NCI-H2196 (cell line): ENCODE measurements around the gene PHLPP1.

Experiments used
- DNase-seq: peaks from one replicate; lab custom pipeline; 2025; ENCODE audit not compliant: unreplicated experiment; lab: John Stamatoyannopoulos, UW

Gene PHLPP1

GRCh38 chr18:62741118-62741566 is 25.8 kb downstream of the PHLPP1 start:
- DNase-seq, result no peak

DNA sequence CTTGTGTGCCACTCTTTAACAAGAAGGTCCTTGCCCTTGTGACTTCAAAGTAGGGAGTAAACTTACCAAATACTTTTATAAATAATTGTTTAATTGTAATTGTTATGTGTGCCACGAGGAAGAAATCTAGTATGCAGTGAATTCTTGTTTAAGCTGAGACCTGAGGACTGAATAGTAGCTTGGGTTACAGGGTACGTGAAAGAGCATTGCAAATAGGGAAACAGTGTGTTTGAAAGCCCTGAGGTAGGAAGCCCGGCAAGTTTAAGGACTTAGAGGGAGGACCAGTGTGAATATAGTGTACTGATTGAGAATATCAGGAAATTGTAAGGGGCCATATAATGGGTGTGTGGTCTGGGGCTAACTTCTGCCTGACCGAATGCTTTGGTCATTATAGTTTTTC is 26.2 kb downstream of the PHLPP1 start:
- no peak for DNase-seq

DNA sequence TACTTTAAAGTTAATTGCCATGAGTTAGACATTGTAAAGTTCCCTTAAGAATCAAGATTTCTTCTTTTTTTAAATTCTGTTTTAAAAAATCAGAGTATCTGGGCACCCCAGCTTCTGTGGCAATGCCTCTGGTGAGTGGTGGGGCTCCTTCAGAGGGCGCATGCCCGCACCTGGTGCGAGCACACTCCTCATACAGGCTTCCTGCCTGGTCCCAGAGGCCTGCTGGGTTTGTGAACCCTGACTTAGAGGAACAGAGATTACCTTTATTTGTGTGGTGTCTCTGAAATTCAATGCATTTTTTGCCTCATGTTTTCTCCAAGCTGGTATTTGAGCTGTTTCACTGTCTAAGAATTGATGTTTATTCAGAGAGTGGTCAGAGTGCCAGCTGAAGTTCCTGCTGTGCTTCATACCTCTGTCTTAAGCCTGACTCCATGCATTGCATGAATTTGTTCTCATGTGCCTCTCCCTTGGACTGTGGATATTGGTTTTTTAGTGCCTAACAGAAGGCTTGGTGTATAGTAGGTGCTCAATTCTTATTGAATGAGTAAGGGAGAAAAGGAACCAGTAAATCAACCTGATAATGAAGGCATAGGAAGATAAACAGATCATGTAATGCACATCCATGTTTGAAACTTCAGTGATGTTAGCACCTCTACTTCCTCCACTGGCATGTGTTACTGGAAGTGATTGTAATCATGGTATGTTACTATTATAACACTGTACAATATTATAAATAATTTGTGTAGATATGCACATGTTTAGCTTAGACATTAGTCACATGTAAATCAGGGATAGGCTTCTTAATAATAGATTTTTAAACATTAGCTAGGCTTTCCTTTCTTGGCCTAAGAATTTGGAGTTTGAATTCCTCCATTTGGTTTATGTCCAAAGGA is 29.0 kb downstream of the PHLPP1 start:
- no peak for DNase-seq

GRCh38 chr18:62745089-62745751 is 29.9 kb downstream of the PHLPP1 start:
- DNase-seq, result no peak

- DNase-seq, result no peak
These were observed 34.0 kb downstream of the PHLPP1 start for GRCh38 chr18:62749389-62749788.

DNA sequence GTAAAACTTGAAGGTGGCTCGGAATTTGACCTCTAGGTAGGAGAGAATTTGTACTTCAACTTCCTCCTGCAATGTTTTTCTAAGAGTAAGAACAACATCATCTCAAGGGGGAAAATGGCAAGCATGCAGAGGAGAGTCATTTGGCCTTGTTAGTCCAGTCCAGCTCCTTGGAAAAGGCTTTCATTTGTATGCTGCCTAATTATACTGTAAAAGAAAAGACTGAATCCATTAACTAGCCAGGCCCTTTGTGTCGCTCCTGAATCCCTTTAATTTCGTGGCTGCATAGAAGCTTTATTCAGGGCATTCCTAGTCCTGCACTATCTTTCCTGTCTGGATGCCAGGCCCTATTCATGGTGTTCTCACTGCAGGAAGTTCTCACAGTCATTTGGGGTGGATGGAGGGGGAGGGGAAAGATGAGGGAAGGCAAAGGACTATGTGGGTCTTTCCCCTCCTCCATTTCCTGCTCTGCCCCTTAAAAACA is 36.0 kb downstream of the PHLPP1 start:
- no peak for DNase-seq

DNA sequence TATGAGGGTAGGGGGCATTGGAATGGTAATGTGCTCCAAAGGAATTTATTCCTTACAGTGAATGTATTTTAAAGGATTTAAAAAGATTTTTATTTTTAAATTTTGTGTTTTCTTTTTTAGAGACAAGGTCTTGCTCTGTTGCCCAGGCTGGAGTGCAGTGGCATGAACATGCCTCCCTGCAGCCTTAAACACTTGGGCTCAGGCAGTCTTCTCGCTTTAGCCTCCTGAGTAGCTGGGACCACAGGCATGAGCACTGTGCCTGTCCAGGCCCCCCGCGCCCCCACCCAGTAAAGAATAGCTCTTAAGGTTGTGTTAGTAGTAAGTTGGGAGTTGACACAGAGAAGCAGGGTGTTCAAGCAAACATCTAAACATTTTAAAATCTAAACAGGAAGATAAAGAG is 36.6 kb downstream of the PHLPP1 start:
- no peak for DNase-seq

GRCh38 chr18:62754026-62754425 is 38.7 kb downstream of the PHLPP1 start:
- no peak for DNase-seq

DNA sequence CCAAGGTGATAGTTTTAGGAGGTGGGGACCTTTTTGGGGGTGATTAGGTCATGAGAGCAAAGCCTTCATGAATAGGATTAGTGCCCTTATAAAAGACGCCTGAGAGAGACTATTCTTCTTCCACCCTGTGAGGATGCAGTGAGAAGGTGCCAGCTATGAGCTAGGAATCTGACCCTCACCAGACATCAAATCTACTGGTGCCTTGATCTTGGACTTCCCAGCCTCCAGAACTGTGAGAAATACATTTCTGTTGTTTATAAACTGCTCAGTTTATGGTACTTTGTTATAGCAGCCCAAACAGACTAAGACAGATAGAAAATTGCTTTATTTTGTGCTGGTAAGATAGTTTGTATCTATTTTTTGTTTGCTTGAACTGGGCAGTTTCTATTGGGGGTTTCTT is 40.1 kb downstream of the PHLPP1 start:
- no peak for DNase-seq

DNA sequence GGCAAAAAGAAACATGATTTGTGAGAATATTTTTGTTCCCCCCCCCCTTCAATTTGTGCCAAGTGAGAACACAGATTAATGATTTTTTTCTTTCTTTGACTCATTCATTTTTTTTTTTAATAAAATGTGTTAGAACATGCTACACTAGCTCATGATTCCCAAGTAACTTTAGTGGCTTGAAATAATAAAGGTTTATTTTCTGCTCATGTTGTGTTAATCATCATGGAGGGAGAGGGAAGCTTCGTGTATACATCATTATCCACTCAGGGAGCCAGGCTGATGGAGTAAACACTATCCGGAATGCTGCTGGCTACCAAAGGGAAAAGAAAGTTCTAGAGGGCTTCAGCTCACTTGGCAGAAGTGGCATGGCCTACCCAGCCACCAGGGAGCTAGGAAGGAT is 40.6 kb downstream of the PHLPP1 start:
- no peak for DNase-seq

- no peak for DNase-seq
These were observed 42.2 kb downstream of the PHLPP1 start for GRCh38 chr18:62757399-62758010.

GRCh38 chr18:62758591-62758990 is 43.2 kb downstream of the PHLPP1 start:
- DNase-seq, result no peak

DNA sequence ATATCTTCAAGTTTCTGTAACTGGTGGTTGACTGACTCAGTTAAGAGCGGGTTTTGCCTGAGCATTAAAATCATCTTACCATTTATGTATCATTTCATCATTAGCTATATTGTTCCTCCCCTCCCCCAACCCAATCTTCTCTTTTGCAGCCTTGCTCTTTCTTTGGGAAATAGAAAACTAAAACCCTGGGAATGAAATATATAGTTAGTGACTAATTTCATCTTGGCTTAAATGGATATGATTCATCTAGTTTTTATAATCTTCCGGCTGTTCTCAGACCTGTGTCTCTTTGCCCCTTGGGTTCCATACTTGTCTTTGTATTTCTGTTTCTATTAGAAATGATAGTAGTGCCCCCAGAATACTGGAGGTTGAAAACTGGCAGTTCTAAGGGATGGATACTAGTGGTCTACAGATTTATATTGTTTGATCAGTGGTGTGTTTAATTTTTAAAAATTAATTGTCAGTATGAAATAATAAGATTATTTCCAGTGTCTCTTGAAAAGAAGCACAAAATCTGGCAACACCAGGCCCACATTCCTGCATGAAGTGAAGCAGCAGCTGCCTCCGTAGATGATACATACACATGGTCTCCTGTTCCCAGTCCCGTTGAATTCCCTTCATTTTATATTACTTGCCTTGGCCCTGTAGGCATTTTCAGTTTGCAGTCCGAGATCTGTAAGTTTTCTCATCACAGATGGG is 44.5 kb downstream of the PHLPP1 start:
- no peak for DNase-seq

DNA sequence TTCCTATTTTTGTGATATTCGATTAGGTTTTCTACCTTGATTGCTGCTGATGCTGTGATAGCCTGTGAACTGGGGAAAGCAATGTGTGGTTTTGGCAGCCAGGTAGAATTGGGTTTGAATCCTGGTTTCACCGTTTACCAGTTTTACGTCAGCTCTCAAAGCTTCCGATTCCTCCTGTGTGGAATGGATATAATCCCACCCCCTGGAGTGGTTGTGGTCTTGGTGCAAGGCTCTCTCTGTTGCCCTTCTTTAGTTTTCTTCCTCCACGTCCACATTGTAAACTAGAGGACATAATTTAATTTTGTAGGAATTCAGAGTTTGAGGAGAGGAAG is 45.0 kb downstream of the PHLPP1 start:
- no peak for DNase-seq

GRCh38 chr18:62763101-62763521 is 47.8 kb downstream of the PHLPP1 start:
- no peak for DNase-seq

- no peak for DNase-seq
These were observed 50.9 kb downstream of the PHLPP1 start for GRCh38 chr18:62766266-62766665.

- no peak for DNase-seq
These were observed 52.0 kb downstream of the PHLPP1 start for GRCh38 chr18:62767321-62767720.

- peak; percentile 17 for DNase-seq
These were observed 52.7 kb downstream of the PHLPP1 start for GRCh38 chr18:62767836-62768557.

DNA sequence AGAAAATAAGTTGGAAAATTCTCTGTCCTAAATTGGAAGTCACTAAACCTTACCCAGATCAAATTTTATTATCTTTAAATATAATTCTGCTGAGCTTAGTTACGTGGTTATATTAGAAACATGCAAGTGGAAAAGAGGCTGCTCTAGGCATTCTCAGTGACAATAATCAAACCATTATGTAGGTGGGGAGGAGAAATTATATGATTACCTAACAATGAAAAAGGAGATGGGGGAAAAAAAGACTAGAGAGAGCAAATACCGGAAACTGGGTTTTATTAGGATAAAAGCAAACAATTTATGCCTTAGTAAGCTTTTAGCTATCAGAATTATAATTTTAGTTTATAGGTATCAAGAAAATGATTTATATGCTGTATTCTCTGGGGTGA is 53.2 kb downstream of the PHLPP1 start:
- peak; percentile 13 for DNase-seq

DNA sequence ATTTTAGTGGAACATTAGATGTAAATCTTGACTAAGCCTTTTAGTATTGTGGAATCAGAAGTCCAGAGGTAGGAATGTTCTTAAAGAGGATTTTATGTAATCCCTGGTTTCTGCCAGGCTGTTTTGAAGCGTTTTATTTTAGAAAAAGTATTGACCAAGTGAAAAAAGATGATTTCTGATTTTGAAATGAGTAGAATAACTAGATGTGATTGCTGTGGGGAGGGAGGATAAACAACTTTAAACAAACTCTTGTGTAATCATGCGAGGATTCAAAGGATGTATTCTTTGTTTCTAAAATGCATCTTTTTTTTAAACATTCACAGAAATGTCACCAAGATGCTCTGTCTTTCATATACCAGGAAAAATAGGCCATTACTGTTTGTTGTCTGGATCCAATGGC is 53.9 kb downstream of the PHLPP1 start:
- no peak for DNase-seq
